Measurements from ENCODE around the gene HAL. TPM values are rescaled to one million over a fixed set of nuclear protein-coding genes. Genes with fewer than 3 reads are reported as not detected.

Gene HAL
- 0.60 to 1.0 TPM (median 0.72 TPM) in 5 replicates for total RNA-seq (2022; extraction: Qiagen RNA extraction)

DNA sequence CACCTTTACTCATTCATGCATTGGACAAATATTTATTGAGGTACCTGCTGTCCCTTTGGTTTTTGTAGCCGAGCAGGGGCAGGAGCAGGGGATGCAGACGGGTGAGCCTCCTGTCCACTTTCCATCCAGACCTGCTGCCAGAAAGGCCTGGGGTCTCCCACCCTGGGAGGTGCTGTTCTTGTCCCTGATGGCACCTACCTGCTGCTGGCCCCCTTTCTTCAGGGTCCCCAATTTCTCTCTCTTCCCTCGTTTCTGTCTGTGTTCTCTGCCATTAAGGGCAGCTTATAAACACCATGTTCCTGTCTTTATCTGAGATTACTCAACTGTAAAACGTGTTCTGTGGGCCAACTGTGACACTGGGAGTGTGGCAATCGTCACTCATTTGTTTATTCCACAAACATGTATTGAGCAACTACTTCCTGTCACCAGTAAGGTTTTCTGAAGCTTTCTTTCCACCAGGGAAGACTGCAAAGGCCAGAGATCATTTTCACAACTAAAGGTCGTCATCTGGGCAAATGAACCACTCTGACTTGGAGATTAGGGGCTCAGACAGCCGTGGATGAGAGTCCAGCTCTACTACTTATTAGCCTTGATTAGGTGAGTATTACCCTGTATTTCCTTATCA lies at the start of gene HAL:
TSS of gene HAL (minus strand) at position 311 of the 625 bp plus-strand sequence. CDS start 434 bp downstream, outside the sequence.

GRCh38 chr12:96035283-96036236 lies 39.4 kb upstream of the HAL start, which contains the start of gene LTA4H:
Gene LTA4H, minus strand, starts transcription at chr12:96035587. Its CDS starts 68 bp downstream, at chr12:96035519.

DNA sequence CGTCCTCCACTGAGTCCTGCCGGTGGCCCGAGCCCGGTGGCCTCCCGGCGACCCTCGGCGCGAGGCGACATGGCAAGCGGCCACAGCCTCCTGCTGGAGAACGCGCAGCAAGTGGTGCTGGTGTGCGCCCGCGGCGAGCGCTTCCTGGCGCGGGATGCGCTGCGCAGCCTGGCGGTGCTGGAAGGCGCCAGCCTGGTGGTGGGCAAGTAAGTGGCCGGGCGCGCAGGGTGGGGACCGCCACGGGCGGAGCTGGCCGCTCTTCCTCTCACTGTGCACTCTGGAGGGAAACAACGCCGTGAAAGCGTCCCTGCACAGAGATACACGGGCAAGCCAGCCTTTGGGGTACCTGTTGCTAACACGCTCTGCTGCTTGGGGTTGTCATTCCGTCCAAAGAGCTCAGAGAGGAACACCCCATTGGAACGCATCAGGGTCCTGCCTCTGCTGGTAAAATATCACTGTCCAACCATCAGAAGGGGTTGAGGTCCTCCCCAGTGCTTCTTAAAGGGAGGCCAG lies 52.8 kb downstream of the HAL start, which contains the start of gene AMDHD1:
TSS of gene AMDHD1 (plus strand) at position 2 of the 513 bp plus-strand sequence. CDS start at position 70, 68 bp downstream.

GRCh38 chr12:95942524-95943329 lies 53.4 kb downstream of the HAL start, which contains the start of gene CCDC38:
Gene CCDC38, minus strand, starts transcription at chr12:95942614. Its CDS starts 6,105 bp downstream, at chr12:95936509.

Other genes with a start within 250 kb of the HAL start
- gene NTN4, start 205.6 kb downstream of the HAL start, total RNA-seq (2022; extraction: Qiagen RNA extraction): 36.5 to 45.2 TPM (median 42.3 TPM) in 5 replicates
- 110 to 136 TPM (median 117 TPM) in 5 replicates for gene SNRPF, start 137.4 kb downstream of the HAL start, total RNA-seq (2022; extraction: Qiagen RNA extraction)
- gene CCDC38, start 53.7 kb downstream of the HAL start, total RNA-seq (2022; extraction: Qiagen RNA extraction): 0.07 to 0.30 TPM (median 0.14 TPM) in 5 replicates
- 2.1 to 3.0 TPM (median 2.4 TPM) in 5 replicates for gene AMDHD1, start 53.0 kb downstream of the HAL start, total RNA-seq (2022; extraction: Qiagen RNA extraction)
- gene LTA4H, start 39.2 kb upstream of the HAL start, total RNA-seq (2022; extraction: Qiagen RNA extraction): 90.5 to 119 TPM (median 96.9 TPM) in 5 replicates
- 56.9 to 83.3 TPM (median 69.1 TPM) in 5 replicates for gene ELK3, start 198.0 kb upstream of the HAL start, total RNA-seq (2022; extraction: Qiagen RNA extraction)